SK-N-SH treated with all-trans-retinoic acid at 6 μM for 48 hours (cell line): ENCODE data around the gene TBXA2R.

Experiments
- ARNTL ChIP-seq: fragments of 450-650 bp; formaldehyde crosslinking; IDR thresholded peaks from 2 replicates; pipeline ENCODE4 v1.5.0; 2020; ENCODE audit warnings: low read depth, mild to moderate bottlenecking, moderate library complexity, borderline replicate concordance
- ESRRG ChIP-seq: fragments of 250-450 bp; sonication (Bioruptor Pico); IDR thresholded peaks from 2 replicates; pipeline ENCODE4 v1.6.1; 2021; ENCODE audit warnings: mild to moderate bottlenecking
- ISL1 ChIP-seq: fragments of 250-450 bp; sonication (Bioruptor Pico); IDR thresholded peaks from 2 replicates; pipeline ENCODE4 v2.1.2; 2022; ENCODE audit warnings: mild to moderate bottlenecking, moderate library complexity
- POU6F1 ChIP-seq: fragments of 250-450 bp; sonication (Bioruptor Pico); IDR thresholded peaks from 2 replicates; pipeline ENCODE4 v1.8.0; 2021; ENCODE audit warnings: low read depth, mild to moderate bottlenecking, moderate library complexity, borderline replicate concordance
- TCF4 ChIP-seq: fragments of 250-450 bp; sonication (Bioruptor Pico); IDR thresholded peaks from 2 replicates; pipeline ENCODE4 v1.8.0; 2021; ENCODE audit warnings: mild to moderate bottlenecking, moderate library complexity, borderline replicate concordance
- TOX ChIP-seq: fragments of 250-450 bp; sonication (Bioruptor Pico); IDR thresholded peaks from 2 replicates; pipeline ENCODE4 v1.8.0; 2021; ENCODE audit warnings: mild to moderate bottlenecking, moderate library complexity, borderline replicate concordance
- ZFP3 ChIP-seq: fragments of 250-450 bp; sonication (Bioruptor Pico); IDR thresholded peaks from 2 replicates; pipeline ENCODE4 v1.5.0; 2020; ENCODE audit warnings: mild to moderate bottlenecking, moderate library complexity
- ZFP30 ChIP-seq: fragments of 450-650 bp; formaldehyde crosslinking; IDR thresholded peaks from 2 replicates; pipeline ENCODE4 v1.5.0; 2022; ENCODE audit warnings: mild to moderate bottlenecking, moderate library complexity
- TF ChIP-seq, protein P1 (sequence below): fragments of 250-450 bp; sonication (Bioruptor Pico); IDR thresholded peaks from 2 replicates; pipeline ENCODE4 v1.5.1; 2020; ENCODE audit warnings: low read depth, mild to moderate bottlenecking, moderate library complexity
- TF ChIP-seq, protein P2 (sequence below): fragments of 250-450 bp; sonication (Bioruptor Pico); IDR thresholded peaks from 2 replicates; pipeline ENCODE4 v1.5.0; 2020; ENCODE audit warnings: mild to moderate bottlenecking, moderate library complexity

- TF ChIP-seq ISL1 (CRISPR knock-in tag) (no peak), TOX (CRISPR knock-in tag) (no peak), ZFP3 (no peak), TCF4 (CRISPR knock-in tag) (no peak), POU6F1 (no peak), ZFP30 (CRISPR knock-in tag) (no peak), ARNTL (CRISPR knock-in tag) (no peak), ESRRG (no peak)
- TF ChIP-seq, protein P1, sequence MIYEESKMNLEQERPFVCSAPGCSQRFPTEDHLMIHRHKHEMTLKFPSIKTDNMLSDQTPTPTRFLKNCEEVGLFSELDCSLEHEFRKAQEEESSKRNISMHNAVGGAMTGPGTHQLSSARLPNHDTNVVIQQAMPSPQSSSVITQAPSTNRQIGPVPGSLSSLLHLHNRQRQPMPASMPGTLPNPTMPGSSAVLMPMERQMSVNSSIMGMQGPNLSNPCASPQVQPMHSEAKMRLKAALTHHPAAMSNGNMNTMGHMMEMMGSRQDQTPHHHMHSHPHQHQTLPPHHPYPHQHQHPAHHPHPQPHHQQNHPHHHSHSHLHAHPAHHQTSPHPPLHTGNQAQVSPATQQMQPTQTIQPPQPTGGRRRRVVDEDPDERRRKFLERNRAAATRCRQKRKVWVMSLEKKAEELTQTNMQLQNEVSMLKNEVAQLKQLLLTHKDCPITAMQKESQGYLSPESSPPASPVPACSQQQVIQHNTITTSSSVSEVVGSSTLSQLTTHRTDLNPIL (CRISPR knock-in tag) = no peak
- TF ChIP-seq, protein P2, sequence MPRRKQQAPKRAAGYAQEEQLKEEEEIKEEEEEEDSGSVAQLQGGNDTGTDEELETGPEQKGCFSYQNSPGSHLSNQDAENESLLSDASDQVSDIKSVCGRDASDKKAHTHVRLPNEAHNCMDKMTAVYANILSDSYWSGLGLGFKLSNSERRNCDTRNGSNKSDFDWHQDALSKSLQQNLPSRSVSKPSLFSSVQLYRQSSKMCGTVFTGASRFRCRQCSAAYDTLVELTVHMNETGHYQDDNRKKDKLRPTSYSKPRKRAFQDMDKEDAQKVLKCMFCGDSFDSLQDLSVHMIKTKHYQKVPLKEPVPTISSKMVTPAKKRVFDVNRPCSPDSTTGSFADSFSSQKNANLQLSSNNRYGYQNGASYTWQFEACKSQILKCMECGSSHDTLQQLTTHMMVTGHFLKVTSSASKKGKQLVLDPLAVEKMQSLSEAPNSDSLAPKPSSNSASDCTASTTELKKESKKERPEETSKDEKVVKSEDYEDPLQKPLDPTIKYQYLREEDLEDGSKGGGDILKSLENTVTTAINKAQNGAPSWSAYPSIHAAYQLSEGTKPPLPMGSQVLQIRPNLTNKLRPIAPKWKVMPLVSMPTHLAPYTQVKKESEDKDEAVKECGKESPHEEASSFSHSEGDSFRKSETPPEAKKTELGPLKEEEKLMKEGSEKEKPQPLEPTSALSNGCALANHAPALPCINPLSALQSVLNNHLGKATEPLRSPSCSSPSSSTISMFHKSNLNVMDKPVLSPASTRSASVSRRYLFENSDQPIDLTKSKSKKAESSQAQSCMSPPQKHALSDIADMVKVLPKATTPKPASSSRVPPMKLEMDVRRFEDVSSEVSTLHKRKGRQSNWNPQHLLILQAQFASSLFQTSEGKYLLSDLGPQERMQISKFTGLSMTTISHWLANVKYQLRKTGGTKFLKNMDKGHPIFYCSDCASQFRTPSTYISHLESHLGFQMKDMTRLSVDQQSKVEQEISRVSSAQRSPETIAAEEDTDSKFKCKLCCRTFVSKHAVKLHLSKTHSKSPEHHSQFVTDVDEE (CRISPR knock-in tag) = no peak
These were observed 58.1 kb downstream of the TBXA2R start for GRCh38 chr19:3548606-3549005.
